HG03457 (cell line): ENCODE data around the gene PDE4D.

ENCODE experiments used
- ATAC-seq: cut with Tn5 transposase; IDR thresholded peaks from one replicate; pipeline ENCODE4 v1.9.1; 2021; ENCODE audit warnings: moderate number of reproducible peaks; ENCODE audit not compliant: unreplicated experiment

PDE4D gene

GRCh38 chr5:59661954-59662615, 231.4 kb downstream of the PDE4D start:
- ATAC-seq: no peak

- ATAC-seq: no peak
Measured at GRCh38 chr5:59661311-59661710, 232.2 kb downstream of the PDE4D start.

- no peak for ATAC-seq
Measured at GRCh38 chr5:59660737-59661136, 232.8 kb downstream of the PDE4D start.

GRCh38 chr5:59656351-59657254, 236.9 kb downstream of the PDE4D start:
- ATAC-seq: no peak

GRCh38 chr5:59655693-59656309, 237.7 kb downstream of the PDE4D start:
- ATAC-seq: no peak

- no peak for ATAC-seq
Measured at GRCh38 chr5:59654691-59655090, 238.8 kb downstream of the PDE4D start.

- ATAC-seq: no peak
Measured at GRCh38 chr5:59652449-59652848, 241.1 kb downstream of the PDE4D start.

- no peak for ATAC-seq
Measured at GRCh38 chr5:59648949-59649921, 244.3 kb downstream of the PDE4D start.

GRCh38 chr5:59648038-59648831, 245.3 kb downstream of the PDE4D start:
- ATAC-seq: no peak

GRCh38 chr5:59645380-59645779, 248.1 kb downstream of the PDE4D start:
- no peak for ATAC-seq

- ATAC-seq: no peak
Measured at GRCh38 chr5:59640411-59640810, 253.1 kb downstream of the PDE4D start.

- ATAC-seq: no peak
Measured at GRCh38 chr5:59637884-59638580, 255.5 kb downstream of the PDE4D start.

GRCh38 chr5:59629561-59629960, 264.0 kb downstream of the PDE4D start:
- no peak for ATAC-seq

- no peak for ATAC-seq
Measured at GRCh38 chr5:59628062-59628828, 265.3 kb downstream of the PDE4D start.

- ATAC-seq: no peak
Measured at GRCh38 chr5:59624898-59625297, 268.6 kb downstream of the PDE4D start.

- ATAC-seq: no peak
Measured at GRCh38 chr5:59622848-59623247, 270.7 kb downstream of the PDE4D start.

- ATAC-seq: no peak
Measured at GRCh38 chr5:59621477-59621876, 272.0 kb downstream of the PDE4D start.

- no peak for ATAC-seq
Measured at GRCh38 chr5:59620535-59621212, 272.9 kb downstream of the PDE4D start.
